K562 (cell line): ENCODE data around the gene G6PC2. TPM values are rescaled to one million over a fixed set of nuclear protein-coding genes. Genes with fewer than 3 reads are reported as not detected.

Experiments used
- CHD1 ChIP-seq: fragments of 200-600 bp; sonication (generic); IDR thresholded peaks from one replicate; pipeline ENCODE4 v1.6.1; 2012; ENCODE audit warnings: mild to moderate bottlenecking, moderate library complexity, low read length, inconsistent platforms
- CREB3L1 ChIP-seq: fragments of 450-650 bp; IDR thresholded peaks from 2 replicates; pipeline ENCODE4 v1.6.1; 2014; ENCODE audit warnings: low read depth, mild to moderate bottlenecking, moderate library complexity, borderline replicate concordance
- JUN ChIP-seq, 2 experiments: sonication (generic) in 1 of 2; formaldehyde crosslinking in 1 of 2; IDR thresholded peaks; 2 replicates each; pipeline versions ENCODE4 v1.6.1 to v1.8.0; 2012 to 2022; ENCODE audit warnings: borderline replicate concordance in 2 of 2, mild to moderate bottlenecking in 2 of 2, improper control_type of control experiment in 1 of 2, low read depth in 1 of 2, low read length in 1 of 2, missing genetic modification reagents in 1 of 2
- KAT7 ChIP-seq: sonication (generic); formaldehyde crosslinking; IDR thresholded peaks from 2 replicates; pipeline ENCODE4 v1.8.0; 2022; ENCODE audit warnings: missing genetic modification reagents, mild to moderate bottlenecking, borderline replicate concordance
- MGA ChIP-seq: fragments of 450-650 bp; IDR thresholded peaks from 2 replicates; pipeline ENCODE4 v1.6.1; 2016; ENCODE audit warnings: mild to moderate bottlenecking, moderate library complexity
- MLLT1 ChIP-seq, 2 experiments: fragments of 450-650 bp; IDR thresholded peaks; 2 replicates each; pipeline ENCODE4 v1.6.1; 2016
- MTA1 ChIP-seq: fragments of 450-650 bp; IDR thresholded peaks from 2 replicates; pipeline ENCODE4 v1.6.1; 2017; ENCODE audit warnings: borderline replicate concordance
- ZNF263 ChIP-seq: sonication (generic); formaldehyde crosslinking; IDR thresholded peaks from 2 replicates; pipeline ENCODE4 v1.8.0; 2022; ENCODE audit warnings: mild to moderate bottlenecking, missing genetic modification reagents, borderline replicate concordance
- ZNF384 ChIP-seq: IDR thresholded peaks from 2 replicates; pipeline ENCODE4 v1.6.1; 2012; ENCODE audit warnings: low read depth, low read length, improper control_type of control experiment
- polyA plus RNA-seq, 8 experiments: library from polyadenylated mRNA; depleted of rRNA in 4 of 8; stranded (reverse) in 5 of 8; unstranded in 3 of 8; fragments of >200 nt; fragmentation: Nextera tagmentation in 2 of 8; fragmentation: Illumina TruSeq in 1 of 8; extraction: Ambion mirVana in 2 of 8; extraction: Trizol in 1 of 8; gene quantifications; 2 replicates each; pipeline versions ENCODE4 v1.2.1 to v1.2.3, GENCODE V29; 2011 to 2014; ENCODE audit warnings: inconsistent platforms in 1 of 8, missing spikeins in 1 of 8
- total RNA-seq, 7 experiments: library from RNA; depleted of rRNA in 6 of 7; stranded (reverse); fragments of >200 nt in 6 of 7; fragmentation: Illumina TruSeq in 2 of 7; extraction: Trizol in 2 of 7; gene quantifications; 2 replicates each; pipeline versions ENCODE4 v1.2.1 to v1.2.3, GENCODE V29; 2011 to 2021; ENCODE audit warnings: low replicate concordance in 1 of 7

Gene G6PC2
- total and polyA plus RNA-seq, 9 of the 15 experiments (the other 6 are each of a cell fraction or from before 2014, with no cell fraction given), result 0.03 to 0.15 TPM; not detected in 7

- TF ChIP-seq MGA (no peak; the same call in 1 of the 2 replicates), MLLT1 (IDR thresholded peaks at IDR 0.05) (peak in 1 of 2 experiments; percentile 57; a peak in 1 of 4 replicates), ZNF384 (peak; percentile 31; the same call in 1 of the 2 replicates), JUN (IDR thresholded peaks at IDR 0.05; ENCODE audit: borderline replicate concordance, low read depth, low read length) (peak; percentile 95), JUN (CRISPR knock-in tag; IDR thresholded peaks at IDR 0.05; ENCODE audit: borderline replicate concordance) (no peak), CHD1 (no peak), ZNF263 (CRISPR knock-in tag) (no peak), KAT7 (no peak), MTA1 (peak; percentile 88; the same call in 1 of the 2 replicates), CREB3L1 (no peak)
Measured at GRCh38 chr2:168851674-168852320, 49.3 kb upstream of the G6PC2 start (continued).
